Measurements from ENCODE around the gene SETD3. TPM values are rescaled to one million over a fixed set of nuclear protein-coding genes. Genes with fewer than 3 reads are reported as not detected.

Gene SETD3
- total RNA-seq, 1 donor from 2014 or later = 44.3 TPM

DNA sequence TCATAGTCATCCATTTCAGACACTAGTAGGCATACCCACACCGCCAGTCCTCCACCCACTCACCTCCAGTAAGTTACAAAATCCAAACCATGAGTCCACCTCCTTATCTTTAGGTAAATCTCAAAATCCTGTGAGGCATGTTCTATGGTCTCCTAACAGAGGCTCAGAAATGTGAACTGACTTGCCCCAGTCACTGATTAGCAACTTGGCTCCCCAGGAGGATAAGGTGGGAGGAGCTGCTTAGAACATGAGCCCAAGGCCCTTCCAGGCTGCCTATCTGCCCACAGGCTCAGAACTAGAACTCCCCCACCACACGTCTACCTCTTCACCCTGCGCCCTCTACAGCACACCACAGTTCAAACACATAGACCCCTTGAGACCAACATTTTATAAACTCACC lies 19.9 kb downstream of the SETD3 start:
- H3K4me3 ChIP-seq (ENCODE audit: low read depth, low read length) = no peak overlapping the region
- no peak for DNase-seq (ENCODE audit: low read depth)
- TF ChIP-seq CTCF (conservative IDR thresholded peaks at IDR 0.05; ENCODE audit: low read depth, low read length) = no peak

- H3K4me3 ChIP-seq (ENCODE audit: low read depth, low read length) = no peak overlapping the region
- no peak for DNase-seq (ENCODE audit: low read depth)
- no peak for TF ChIP-seq CTCF (conservative IDR thresholded peaks at IDR 0.05; ENCODE audit: low read depth, low read length)
Measured at GRCh38 chr14:99459481-99460100, 21.1 kb downstream of the SETD3 start.

DNA sequence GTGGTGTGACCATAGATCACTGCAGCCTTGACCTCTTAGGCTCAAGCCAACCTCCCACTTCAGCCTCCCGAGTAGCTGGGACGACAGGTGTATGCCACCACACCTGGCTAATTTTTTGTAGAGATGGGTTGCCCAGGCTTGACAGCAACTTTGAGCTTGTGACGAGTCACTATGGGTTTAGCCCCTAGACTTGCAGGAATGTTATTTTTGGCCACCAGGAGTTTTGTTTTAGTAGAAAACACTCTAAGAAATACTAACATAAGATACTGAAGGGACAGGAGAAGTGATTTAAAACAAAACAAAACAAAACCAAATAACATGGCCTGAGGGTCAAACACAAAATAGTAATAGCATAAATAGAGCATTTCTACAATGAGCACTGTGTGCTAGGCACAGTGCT lies 26.4 kb downstream of the SETD3 start:
- no peak overlapping the region for H3K4me3 ChIP-seq (ENCODE audit: low read depth, low read length)
- no peak for DNase-seq (ENCODE audit: low read depth)
- no peak for TF ChIP-seq CTCF (conservative IDR thresholded peaks at IDR 0.05; ENCODE audit: low read depth, low read length)

- no peak for DNase-seq (ENCODE audit: low read depth)
- H3K4me3 ChIP-seq (ENCODE audit: low read depth, low read length) = no peak overlapping the region
- no peak for TF ChIP-seq CTCF (conservative IDR thresholded peaks at IDR 0.05; ENCODE audit: low read depth, low read length)
Measured at GRCh38 chr14:99452968-99453367, 27.7 kb downstream of the SETD3 start.

GRCh38 chr14:99451234-99451633 lies 29.4 kb downstream of the SETD3 start:
- no peak overlapping the region for H3K4me3 ChIP-seq (ENCODE audit: low read depth, low read length)
- no peak for DNase-seq (ENCODE audit: low read depth)
- no peak for TF ChIP-seq CTCF (conservative IDR thresholded peaks at IDR 0.05; ENCODE audit: low read depth, low read length)

- H3K4me3 ChIP-seq (ENCODE audit: low read depth, low read length) = no peak overlapping the region
- DNase-seq (ENCODE audit: low read depth) = no peak
- no peak for TF ChIP-seq CTCF (conservative IDR thresholded peaks at IDR 0.05; ENCODE audit: low read depth, low read length)
Measured at GRCh38 chr14:99450266-99450665, 30.4 kb downstream of the SETD3 start.

DNA sequence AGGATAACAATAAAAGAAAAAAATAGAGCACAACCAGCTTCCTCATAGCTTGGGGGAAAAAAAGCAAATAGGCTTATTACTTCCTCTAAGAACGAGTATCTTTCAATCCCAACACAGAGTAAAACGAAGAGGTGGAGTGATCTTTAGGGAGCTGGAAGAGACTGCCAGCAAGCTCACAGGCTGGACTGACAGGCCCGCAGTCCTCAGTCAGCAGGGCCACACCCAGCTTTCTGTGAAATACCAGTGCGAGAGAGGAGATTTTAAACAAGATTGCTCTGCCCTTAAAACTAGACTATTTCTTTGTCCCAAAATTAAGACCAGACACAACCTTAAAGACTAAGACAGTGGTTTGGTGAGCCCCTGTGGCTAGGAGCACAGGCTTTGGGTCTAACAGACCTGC lies 32.9 kb downstream of the SETD3 start:
- no peak for TF ChIP-seq CTCF (conservative IDR thresholded peaks at IDR 0.05; ENCODE audit: low read depth, low read length)
- DNase-seq (ENCODE audit: low read depth) = no peak
- H3K4me3 ChIP-seq (ENCODE audit: low read depth, low read length) = no peak overlapping the region

All from epithelial cell of proximal tubule (primary cell).